GM19463 (cell line): ENCODE results near the gene FGF12.

Experiments used
- ATAC-seq: cut with Tn5 transposase; IDR thresholded peaks from one replicate; pipeline ENCODE4 v1.9.1; 2021; ENCODE audit warnings: mild to moderate bottlenecking, moderate library complexity; ENCODE audit not compliant: unreplicated experiment

FGF12 gene

GRCh38 chr3:192422321-192422996 is 304.9 kb downstream of the FGF12 start:
- no peak for ATAC-seq

GRCh38 chr3:192419312-192419711 is 308.0 kb downstream of the FGF12 start:
- no peak for ATAC-seq

- ATAC-seq: no peak
Measured at GRCh38 chr3:192417559-192418055, 309.7 kb downstream of the FGF12 start.

- no peak for ATAC-seq
Measured at GRCh38 chr3:192417017-192417416, 310.3 kb downstream of the FGF12 start.

- ATAC-seq: no peak
Measured at GRCh38 chr3:192413461-192413860, 313.9 kb downstream of the FGF12 start.

- ATAC-seq: no peak
Measured at GRCh38 chr3:192410684-192410960, 316.7 kb downstream of the FGF12 start.

- ATAC-seq: peak; percentile 37
Measured at GRCh38 chr3:192409838-192410683, 317.3 kb downstream of the FGF12 start.

- ATAC-seq: peak; percentile 57
Measured at GRCh38 chr3:192409201-192409837, 318.0 kb downstream of the FGF12 start.

GRCh38 chr3:192408647-192409200 is 318.6 kb downstream of the FGF12 start:
- ATAC-seq: no peak

GRCh38 chr3:192408007-192408646 is 319.2 kb downstream of the FGF12 start:
- ATAC-seq: no peak

- no peak for ATAC-seq
Measured at GRCh38 chr3:192399767-192400166, 327.6 kb downstream of the FGF12 start.

GRCh38 chr3:192397012-192397411 is 330.3 kb downstream of the FGF12 start:
- no peak for ATAC-seq

GRCh38 chr3:192395506-192395905 is 331.8 kb downstream of the FGF12 start:
- no peak for ATAC-seq

- ATAC-seq: no peak
Measured at GRCh38 chr3:192392986-192393385, 334.4 kb downstream of the FGF12 start.

- no peak for ATAC-seq
Measured at GRCh38 chr3:192382861-192383260, 344.5 kb downstream of the FGF12 start.

- ATAC-seq: no peak
Measured at GRCh38 chr3:192373586-192373985, 353.8 kb downstream of the FGF12 start.

GRCh38 chr3:192373032-192373431 is 354.3 kb downstream of the FGF12 start:
- ATAC-seq: no peak

- ATAC-seq: no peak
Measured at GRCh38 chr3:192372616-192373015, 354.7 kb downstream of the FGF12 start.

- no peak for ATAC-seq
Measured at GRCh38 chr3:192371870-192372400, 355.4 kb downstream of the FGF12 start.

- ATAC-seq: no peak
Measured at GRCh38 chr3:192367616-192368015, 359.7 kb downstream of the FGF12 start.

- ATAC-seq: no peak
Measured at GRCh38 chr3:192366916-192367315, 360.4 kb downstream of the FGF12 start.
